ENCODE data around the gene ACER2.

DNA sequence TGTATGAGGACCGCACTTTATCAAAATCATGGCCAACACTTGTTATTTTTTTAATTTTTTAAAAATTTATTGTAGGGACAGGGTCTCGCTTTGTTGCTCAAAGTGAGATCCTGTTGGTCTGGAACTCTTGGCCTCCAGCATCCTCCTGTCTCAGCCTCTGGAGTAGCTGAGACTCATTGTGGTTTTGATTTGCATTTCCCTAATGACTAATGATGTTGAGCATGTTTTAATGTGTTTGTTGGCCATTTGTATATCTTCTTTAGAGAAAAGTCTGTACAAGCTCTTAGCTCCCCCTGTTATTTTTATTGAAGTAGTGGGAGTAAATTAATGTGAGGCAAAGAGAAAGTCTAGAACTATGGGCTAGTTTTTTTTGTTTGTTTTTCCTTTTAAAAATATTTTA, 27.2 kb upstream of the ACER2 start:
- no peak for TF ChIP-seq ZNF274 (IDR thresholded peaks at IDR 0.05; ENCODE audit: low read depth, low read length)
- TF ChIP-seq YY1 (IDR thresholded peaks at IDR 0.05; ENCODE audit: insufficient read depth, insufficient read length) = no peak

Measured in NT2/D1 (cell line).